Hepatocyte (in vitro differentiated cells): Measurements from ENCODE around the gene CLEC16A. TPM values are rescaled to one million over a fixed set of nuclear protein-coding genes. Genes with fewer than 3 reads are reported as not detected.
"Not testable (repeated sequence)": the region's sequence is repeated elsewhere in the genome, so short reads cannot be mapped to it uniquely, and the experiment has no call there.

ENCODE experiments used
- DNase-seq: peaks from one replicate; pipeline ENCODE4 v3.0.0-alpha.2; 2016; ENCODE audit warnings: low spot score
- H2AFZ ChIP-seq: fragments of 200-600 bp; sonication (generic); 2 replicates; pipeline ENCODE4 v1.6.0; 2016; ENCODE audit warnings: antibody characterized with exemption, mild to moderate bottlenecking
- H3K27ac ChIP-seq: fragments of 200-600 bp; sonication (generic); 2 replicates; pipeline ENCODE4 v1.5.1; 2016; ENCODE audit warnings: mild to moderate bottlenecking
- H3K27me3 ChIP-seq: fragments of 200-600 bp; sonication (generic); 2 replicates; pipeline ENCODE4 v1.6.1; 2016
- H3K36me3 ChIP-seq: fragments of 200-600 bp; sonication (generic); replicated peaks from 2 replicates; pipeline ENCODE4 v1.5.1; 2016; ENCODE audit warnings: low read depth; ENCODE audit not compliant: insufficient read depth
- H3K4me1 ChIP-seq: fragments of 200-600 bp; sonication (generic); 2 replicates; pipeline ENCODE4 v1.5.1; 2016; ENCODE audit warnings: mild to moderate bottlenecking, moderate library complexity; ENCODE audit not compliant: insufficient read depth
- H3K4me2 ChIP-seq: fragments of 200-600 bp; sonication (generic); 2 replicates; pipeline ENCODE4 v1.6.0; 2016
- H3K4me3 ChIP-seq: fragments of 200-600 bp; sonication (generic); 2 replicates; pipeline ENCODE4 v1.5.1; 2016; ENCODE audit warnings: mild to moderate bottlenecking
- H3K79me2 ChIP-seq: fragments of 200-600 bp; sonication (generic); 2 replicates; pipeline ENCODE4 v1.6.0; 2017; ENCODE audit warnings: mild to moderate bottlenecking
- H3K9me2 ChIP-seq: fragments of 200-600 bp; sonication (generic); replicated peaks from 2 replicates; pipeline ENCODE4 v1.6.0; 2017; ENCODE audit warnings: mild to moderate bottlenecking; ENCODE audit not compliant: insufficient read depth
- H3K9me3 ChIP-seq: fragments of 200-600 bp; sonication (generic); 2 replicates; pipeline ENCODE4 v1.5.1; 2016; ENCODE audit warnings: low read depth, mild to moderate bottlenecking
- H4K20me1 ChIP-seq: fragments of 200-600 bp; sonication (generic); 2 replicates; pipeline ENCODE4 v1.6.0; 2016; ENCODE audit warnings: mild to moderate bottlenecking; ENCODE audit not compliant: insufficient read depth, poor library complexity, severe bottlenecking
- EZH2 ChIP-seq: fragments of 200-600 bp; sonication (generic); IDR thresholded peaks from 2 replicates; pipeline ENCODE4 v1.6.1; 2016; ENCODE audit warnings: antibody characterized with exemption, mild to moderate bottlenecking, borderline replicate concordance
- EZH2phosphoT487 ChIP-seq: fragments of 200-600 bp; sonication (generic); IDR thresholded peaks from one replicate; pipeline ENCODE4 v1.6.1; 2018; ENCODE audit warnings: antibody characterized with exemption, mild to moderate bottlenecking, low read depth, moderate library complexity; ENCODE audit not compliant: unreplicated experiment, severe bottlenecking
- WGBS: methylation state at CpG from one replicate; pipeline ENCODE4 v1.1.6; 2016; ENCODE audit warnings: low lambda C conversion rate; ENCODE audit errors: missing lambda C conversion rate; 5-methylcytosine and 5-hydroxymethylcytosine counted together
- polyA plus RNA-seq: library from polyadenylated mRNA; unstranded; fragments of >200 nt; fragmentation: Nextera tagmentation; extraction: Ambion mirVana; gene quantifications from 2 replicates; pipeline ENCODE4 v1.2.1, GENCODE V29; 2016
- total RNA-seq: library from RNA; depleted of rRNA; stranded (reverse); fragments of >200 nt; gene quantifications from 2 replicates; pipeline ENCODE4 v1.2.3, GENCODE V29; 2014
- TF ChIP-seq, protein P1 (sequence below): fragments of 200-600 bp; sonication (generic); IDR thresholded peaks from 2 replicates; pipeline ENCODE4 v1.5.1; 2016; ENCODE audit warnings: antibody characterized with exemption, mild to moderate bottlenecking; ENCODE audit not compliant: poor library complexity

Gene CLEC16A
- total and polyA plus RNA-seq, 2 experiments from 2014 or later, result 22.3 to 22.6 TPM

DNA sequence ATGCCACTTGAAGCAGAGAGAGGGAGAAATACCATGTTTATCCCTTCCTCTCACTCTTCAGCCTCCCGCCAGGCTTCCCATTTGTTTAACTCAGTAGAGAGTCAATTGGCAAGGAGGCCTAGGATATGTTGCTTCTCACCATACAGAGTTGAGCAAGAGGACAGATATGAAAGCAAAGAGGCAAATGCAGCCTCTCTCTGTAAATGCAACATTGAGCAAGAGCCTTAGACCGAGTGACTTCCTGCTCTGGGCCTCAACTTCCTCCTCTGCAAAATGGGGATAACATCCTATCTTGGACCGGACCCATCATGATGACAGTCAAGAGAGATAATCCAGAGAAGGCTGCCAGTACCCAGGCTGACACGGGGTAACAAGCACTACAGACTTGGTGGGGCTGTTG lies 274.8 kb downstream of the CLEC16A start:
- H3K27me3 ChIP-seq, result no peaks in the 10 kb centered on the region
- 95% methylated on average over 4 of the region's 4 CpGs for WGBS
- TF ChIP-seq EZH2 (no peak), EZH2phosphoT487 (no peak)
- TF ChIP-seq, protein P1, sequence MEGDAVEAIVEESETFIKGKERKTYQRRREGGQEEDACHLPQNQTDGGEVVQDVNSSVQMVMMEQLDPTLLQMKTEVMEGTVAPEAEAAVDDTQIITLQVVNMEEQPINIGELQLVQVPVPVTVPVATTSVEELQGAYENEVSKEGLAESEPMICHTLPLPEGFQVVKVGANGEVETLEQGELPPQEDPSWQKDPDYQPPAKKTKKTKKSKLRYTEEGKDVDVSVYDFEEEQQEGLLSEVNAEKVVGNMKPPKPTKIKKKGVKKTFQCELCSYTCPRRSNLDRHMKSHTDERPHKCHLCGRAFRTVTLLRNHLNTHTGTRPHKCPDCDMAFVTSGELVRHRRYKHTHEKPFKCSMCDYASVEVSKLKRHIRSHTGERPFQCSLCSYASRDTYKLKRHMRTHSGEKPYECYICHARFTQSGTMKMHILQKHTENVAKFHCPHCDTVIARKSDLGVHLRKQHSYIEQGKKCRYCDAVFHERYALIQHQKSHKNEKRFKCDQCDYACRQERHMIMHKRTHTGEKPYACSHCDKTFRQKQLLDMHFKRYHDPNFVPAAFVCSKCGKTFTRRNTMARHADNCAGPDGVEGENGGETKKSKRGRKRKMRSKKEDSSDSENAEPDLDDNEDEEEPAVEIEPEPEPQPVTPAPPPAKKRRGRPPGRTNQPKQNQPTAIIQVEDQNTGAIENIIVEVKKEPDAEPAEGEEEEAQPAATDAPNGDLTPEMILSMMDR, result no peak
- no peaks in the 10 kb centered on the region for H3K9me3 ChIP-seq
- H3K27ac ChIP-seq, result no peak overlapping the region
- no peak overlapping the region for H3K4me2 ChIP-seq
- H3K79me2 ChIP-seq, result no peaks in the 10 kb centered on the region
- H3K9me2 ChIP-seq, result no peaks in the 10 kb centered on the region
- no peaks in the 10 kb centered on the region for H3K36me3 ChIP-seq
- no peaks in the 10 kb centered on the region for H4K20me1 ChIP-seq
- no peak overlapping the region for H3K4me3 ChIP-seq
- no peak for DNase-seq
- H2AFZ ChIP-seq, result no peak overlapping the region
- no peaks in the 10 kb centered on the region for H3K4me1 ChIP-seq

DNA sequence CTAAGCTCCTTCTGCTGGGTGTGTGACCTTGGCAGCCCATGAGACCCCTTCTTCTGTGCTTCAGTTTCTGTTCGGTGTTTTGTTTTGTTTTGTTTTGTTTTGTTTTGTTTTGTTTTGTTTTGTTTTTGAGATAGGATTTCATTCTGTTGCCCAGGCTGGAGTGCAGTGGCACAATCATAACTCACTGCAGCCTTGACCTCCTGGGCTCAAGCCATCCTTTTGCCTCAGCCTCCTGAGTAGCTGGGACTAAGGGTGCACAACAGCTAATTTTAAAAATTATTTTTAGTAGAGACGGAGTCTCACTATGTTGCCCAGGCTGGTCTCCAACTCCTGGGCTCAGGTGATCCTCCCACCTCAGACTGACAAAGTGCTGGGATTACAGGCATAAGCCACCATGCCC lies 276.1 kb downstream of the CLEC16A start:
- not testable (repeated sequence) for H3K4me3 ChIP-seq, H3K27me3 ChIP-seq, H3K36me3 ChIP-seq, H4K20me1 ChIP-seq, H3K4me1 ChIP-seq, H3K4me2 ChIP-seq, DNase-seq, H3K9me3 ChIP-seq, H3K9me2 ChIP-seq, H3K27ac ChIP-seq, H2AFZ ChIP-seq, H3K79me2 ChIP-seq
- 100% methylated on average over 2 of the region's 2 CpGs for WGBS

DNA sequence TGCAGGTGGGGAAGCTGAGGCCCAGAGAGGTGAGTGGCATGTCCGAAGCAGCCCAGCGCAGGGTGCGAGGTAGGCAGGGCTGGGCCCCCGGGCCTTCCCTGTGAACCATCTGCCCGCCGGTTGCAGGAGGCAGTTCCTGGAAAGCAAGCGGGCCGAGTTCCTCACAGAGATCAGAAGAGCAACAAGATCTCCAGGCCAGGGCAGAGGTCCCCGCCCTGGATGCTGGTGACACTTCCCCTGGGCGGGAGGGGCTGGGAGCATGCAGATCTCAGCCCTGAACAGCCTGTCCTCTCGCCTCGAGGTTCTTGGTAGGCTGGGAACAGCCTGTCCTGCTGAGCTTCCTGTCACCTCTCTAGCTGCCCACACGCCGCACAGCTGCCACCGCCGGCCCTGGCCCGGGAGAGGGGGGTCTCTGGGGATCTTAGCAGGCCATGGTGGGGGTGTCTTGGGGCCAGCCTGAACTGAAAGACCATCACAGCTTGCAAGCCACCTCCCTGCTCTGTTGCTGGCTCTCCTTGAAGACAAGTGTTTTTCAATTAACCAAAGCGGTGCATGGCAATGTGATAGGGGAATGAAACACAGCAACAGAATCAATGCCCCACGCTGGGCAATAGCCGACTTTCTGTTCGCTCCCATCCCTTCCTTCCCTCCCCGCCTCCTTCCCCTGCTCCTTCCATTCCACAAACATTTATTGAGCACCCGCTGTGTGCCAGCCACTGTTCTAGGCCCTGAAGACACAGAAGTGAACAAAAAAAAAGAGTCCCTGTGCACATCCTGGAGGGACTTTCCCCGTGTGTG lies 279.9 kb downstream of the CLEC16A start:
- Histone ChIP-seq H4K20me1 (no peaks in the 10 kb centered on the region), H3K9me2 (no peaks in the 10 kb centered on the region), H3K4me1 (no peaks in the 10 kb centered on the region), H3K9me3 (no peaks in the 10 kb centered on the region), H3K27ac (no peak overlapping the region), H3K79me2 (no peaks in the 10 kb centered on the region), H3K4me3 (no peak overlapping the region), H3K36me3 (no peaks in the 10 kb centered on the region), H3K27me3 (no peaks in the 10 kb centered on the region), H3K4me2 (no peak overlapping the region), H2AFZ (no peak overlapping the region)
- DNase-seq, result no peak
- 68% methylated on average over 23 of the region's 24 CpGs for WGBS
- TF ChIP-seq EZH2phosphoT487 (no peak), EZH2 (no peak)
- TF ChIP-seq, protein P1, result no peak

DNA sequence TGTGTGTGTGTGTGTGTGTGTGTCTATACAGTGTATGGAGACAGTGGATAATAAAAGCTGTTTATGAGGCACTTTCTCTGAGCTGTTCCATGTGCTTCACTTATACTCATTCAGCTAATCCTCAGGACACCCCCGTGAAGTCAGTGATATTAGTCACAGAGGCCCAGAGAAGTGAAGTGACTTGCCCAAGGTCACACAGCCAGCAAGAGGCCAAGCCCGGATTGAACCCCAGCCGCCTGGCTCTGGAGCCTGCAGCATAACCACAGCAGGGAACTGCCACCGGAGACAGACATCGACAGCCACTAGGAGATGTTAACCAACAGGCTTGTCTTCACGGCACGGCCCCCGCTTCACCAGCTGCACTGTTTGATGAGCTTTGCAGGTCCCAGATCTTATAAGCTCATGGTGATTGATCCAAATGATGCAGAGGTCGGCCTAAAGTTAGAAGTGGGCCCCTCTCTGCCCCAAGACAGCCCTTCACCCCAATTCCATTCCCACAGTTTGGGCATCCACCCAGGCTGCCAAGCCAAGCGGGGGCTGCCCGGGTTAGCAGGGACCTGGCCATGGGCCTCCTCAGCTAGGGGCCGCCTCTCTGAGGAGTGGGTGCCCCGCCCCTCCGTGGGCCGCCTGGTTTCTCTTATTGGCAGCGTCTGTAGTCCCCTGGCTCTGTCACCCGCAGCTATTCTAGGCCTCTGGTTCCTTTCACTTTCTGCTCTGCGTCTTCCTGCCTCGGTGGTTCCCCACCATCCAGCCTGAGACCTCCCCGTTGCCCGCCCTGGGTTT lies 280.7 kb downstream of the CLEC16A start:
- no peak overlapping the region for H3K27ac ChIP-seq
- H3K36me3 ChIP-seq, result no peaks in the 10 kb centered on the region
- H3K4me3 ChIP-seq, result no peak overlapping the region
- DNase-seq, result no peak
- H3K9me3 ChIP-seq, result no peaks in the 10 kb centered on the region
- H3K4me1 ChIP-seq, result no peaks in the 10 kb centered on the region
- no peaks in the 10 kb centered on the region for H3K79me2 ChIP-seq
- H3K9me2 ChIP-seq, result no peaks in the 10 kb centered on the region
- no peaks in the 10 kb centered on the region for H3K27me3 ChIP-seq
- no peak overlapping the region for H3K4me2 ChIP-seq
- H2AFZ ChIP-seq, result no peak overlapping the region
- H4K20me1 ChIP-seq, result no peaks in the 10 kb centered on the region
- TF ChIP-seq, protein P1, result no peak
- TF ChIP-seq EZH2phosphoT487 (no peak), EZH2 (no peak)
- 84% methylated on average over 20 of the region's 21 CpGs for WGBS
